Hepatocyte (in vitro differentiated cells): Measurements from ENCODE around the gene KIF26B.

Experiments
- EZH2 ChIP-seq: fragments of 200-600 bp; sonication (generic); IDR thresholded peaks from 2 replicates; pipeline ENCODE4 v1.6.1; 2016; ENCODE audit warnings: antibody characterized with exemption, mild to moderate bottlenecking, borderline replicate concordance
- TF ChIP-seq, protein P1 (sequence below): fragments of 200-600 bp; sonication (generic); IDR thresholded peaks from 2 replicates; pipeline ENCODE4 v1.5.1; 2016; ENCODE audit warnings: antibody characterized with exemption, mild to moderate bottlenecking; ENCODE audit not compliant: poor library complexity

- TF ChIP-seq, protein P1, sequence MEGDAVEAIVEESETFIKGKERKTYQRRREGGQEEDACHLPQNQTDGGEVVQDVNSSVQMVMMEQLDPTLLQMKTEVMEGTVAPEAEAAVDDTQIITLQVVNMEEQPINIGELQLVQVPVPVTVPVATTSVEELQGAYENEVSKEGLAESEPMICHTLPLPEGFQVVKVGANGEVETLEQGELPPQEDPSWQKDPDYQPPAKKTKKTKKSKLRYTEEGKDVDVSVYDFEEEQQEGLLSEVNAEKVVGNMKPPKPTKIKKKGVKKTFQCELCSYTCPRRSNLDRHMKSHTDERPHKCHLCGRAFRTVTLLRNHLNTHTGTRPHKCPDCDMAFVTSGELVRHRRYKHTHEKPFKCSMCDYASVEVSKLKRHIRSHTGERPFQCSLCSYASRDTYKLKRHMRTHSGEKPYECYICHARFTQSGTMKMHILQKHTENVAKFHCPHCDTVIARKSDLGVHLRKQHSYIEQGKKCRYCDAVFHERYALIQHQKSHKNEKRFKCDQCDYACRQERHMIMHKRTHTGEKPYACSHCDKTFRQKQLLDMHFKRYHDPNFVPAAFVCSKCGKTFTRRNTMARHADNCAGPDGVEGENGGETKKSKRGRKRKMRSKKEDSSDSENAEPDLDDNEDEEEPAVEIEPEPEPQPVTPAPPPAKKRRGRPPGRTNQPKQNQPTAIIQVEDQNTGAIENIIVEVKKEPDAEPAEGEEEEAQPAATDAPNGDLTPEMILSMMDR = no peak
- TF ChIP-seq EZH2 = no peak
Observed at GRCh38 chr1:245500546-245500945, 345.8 kb downstream of the KIF26B start.
